ENCODE measurements around the gene WDR27.

DNA sequence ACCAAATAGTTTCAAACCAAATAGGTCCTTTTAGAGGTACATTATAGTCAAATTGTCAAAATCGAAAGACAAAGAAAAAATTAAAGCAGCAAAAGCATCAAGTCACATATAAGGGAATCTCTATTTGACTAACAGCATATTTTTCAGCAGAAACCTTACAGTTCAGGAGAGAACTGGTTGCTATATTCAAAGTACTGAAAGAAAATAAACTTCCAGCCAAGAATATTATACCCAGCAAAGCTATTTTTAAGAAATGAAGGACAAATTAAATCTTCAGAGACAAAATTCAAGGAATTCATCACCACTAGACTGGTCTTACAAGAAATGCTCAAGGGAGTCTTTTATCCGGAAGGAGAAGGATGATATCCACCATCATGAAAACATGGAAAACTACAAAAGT, 16.0 kb downstream of the WDR27 start:
- TF ChIP-seq, protein P1, sequence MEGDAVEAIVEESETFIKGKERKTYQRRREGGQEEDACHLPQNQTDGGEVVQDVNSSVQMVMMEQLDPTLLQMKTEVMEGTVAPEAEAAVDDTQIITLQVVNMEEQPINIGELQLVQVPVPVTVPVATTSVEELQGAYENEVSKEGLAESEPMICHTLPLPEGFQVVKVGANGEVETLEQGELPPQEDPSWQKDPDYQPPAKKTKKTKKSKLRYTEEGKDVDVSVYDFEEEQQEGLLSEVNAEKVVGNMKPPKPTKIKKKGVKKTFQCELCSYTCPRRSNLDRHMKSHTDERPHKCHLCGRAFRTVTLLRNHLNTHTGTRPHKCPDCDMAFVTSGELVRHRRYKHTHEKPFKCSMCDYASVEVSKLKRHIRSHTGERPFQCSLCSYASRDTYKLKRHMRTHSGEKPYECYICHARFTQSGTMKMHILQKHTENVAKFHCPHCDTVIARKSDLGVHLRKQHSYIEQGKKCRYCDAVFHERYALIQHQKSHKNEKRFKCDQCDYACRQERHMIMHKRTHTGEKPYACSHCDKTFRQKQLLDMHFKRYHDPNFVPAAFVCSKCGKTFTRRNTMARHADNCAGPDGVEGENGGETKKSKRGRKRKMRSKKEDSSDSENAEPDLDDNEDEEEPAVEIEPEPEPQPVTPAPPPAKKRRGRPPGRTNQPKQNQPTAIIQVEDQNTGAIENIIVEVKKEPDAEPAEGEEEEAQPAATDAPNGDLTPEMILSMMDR (IDR thresholded peaks at IDR 0.05) = no peak
- no peak for TF ChIP-seq POLR2A (IDR thresholded peaks at IDR 0.05)
